ENCODE data around the gene PRDM16. TPM values are rescaled to one million over a fixed set of nuclear protein-coding genes. Genes with fewer than 3 reads are reported as not detected.

PRDM16 gene
- total RNA-seq, 4 donors from 2014 or later: 5.9 to 41.7 (median 11.2) TPM

- WGBS, 2 donors: 81 to 89% methylated on average over 7 of the region's 7 CpGs
- Histone ChIP-seq H3K27ac (no peak overlapping the region), H3K27me3 (no peaks in the 10 kb centered on the region), H3K4me1 (peaks cover 0 to 12% (median 0%) of the 10 kb centered on the region in 4 donors), H3K9me3 (peaks cover 0 to 12% (median 0%) of the 10 kb centered on the region in 4 donors), H3K4me3 (no peak overlapping the region), H3K36me3 (no peaks in the 10 kb centered on the region)
- no peak for DNase-seq (ENCODE audit: low spot score in 2 of 2)
- TF ChIP-seq POLR2A (IDR thresholded peaks at IDR 0.05) (no peak), EP300 (IDR thresholded peaks at IDR 0.05) (no peak), CTCF (IDR thresholded peaks at IDR 0.05) (no peak)
Observed at GRCh38 chr1:3297756-3298155, 228.8 kb downstream of the PRDM16 start.

GRCh38 chr1:3298197-3298596 lies 229.2 kb downstream of the PRDM16 start:
- no peaks in the 10 kb centered on the region for H3K27me3 ChIP-seq
- WGBS, 2 donors: 92% methylated on average over 15 of the region's 15 CpGs

GRCh38 chr1:3304246-3304645 lies 235.2 kb downstream of the PRDM16 start:
- DNase-seq (ENCODE audit: low spot score in 2 of 2): no peak
- 31 to 57% methylated on average over 11 of the region's 11 CpGs for WGBS, 2 donors
- peak overlapping the region; percentile 15 to 68 (median 42) for H3K27ac ChIP-seq
- no peaks in the 10 kb centered on the region for H3K27me3 ChIP-seq
- no peak for TF ChIP-seq CTCF (IDR thresholded peaks at IDR 0.05)
- no peak for TF ChIP-seq POLR2A (IDR thresholded peaks at IDR 0.05)
- no peak for TF ChIP-seq EP300 (IDR thresholded peaks at IDR 0.05)
- peaks cover 0 to 34% (median 13%) of the 10 kb centered on the region in 4 donors for H3K4me1 ChIP-seq
- no peaks in the 10 kb centered on the region for H3K36me3 ChIP-seq
- H3K9me3 ChIP-seq: peaks cover 0 to 7% (median 0%) of the 10 kb centered on the region in 4 donors
- no peak overlapping the region for H3K4me3 ChIP-seq

More at GRCh38 chr1:3298197-3298596, 229.2 kb downstream of the PRDM16 start:
- H3K4me1 ChIP-seq: peaks cover 0 to 9% (median under 1%) of the 10 kb centered on the region in 4 donors
- TF ChIP-seq CTCF (IDR thresholded peaks at IDR 0.05): no peak
- no peak for TF ChIP-seq EP300 (IDR thresholded peaks at IDR 0.05)
- TF ChIP-seq POLR2A (IDR thresholded peaks at IDR 0.05): no peak
- no peak overlapping the region for H3K27ac ChIP-seq
- no peak for DNase-seq (ENCODE audit: low spot score in 2 of 2)
- peaks cover 0 to 12% (median 0%) of the 10 kb centered on the region in 4 donors for H3K9me3 ChIP-seq
- no peak overlapping the region for H3K4me3 ChIP-seq
- H3K36me3 ChIP-seq: no peaks in the 10 kb centered on the region

GRCh38 chr1:3304692-3305091 lies 235.7 kb downstream of the PRDM16 start:
- TF ChIP-seq POLR2A (IDR thresholded peaks at IDR 0.05) (no peak), CTCF (IDR thresholded peaks at IDR 0.05) (no peak), EP300 (IDR thresholded peaks at IDR 0.05) (no peak)
- WGBS, 2 donors: 76 to 91% methylated on average over 7 to 10 of the region's 11 CpGs

GRCh38 chr1:3305156-3305555 lies 236.2 kb downstream of the PRDM16 start:
- Histone ChIP-seq H3K27ac (peak overlapping the region in 2 of 4 donors; percentile 64 to 68), H3K4me1 (peaks cover 0 to 34% (median 13%) of the 10 kb centered on the region in 4 donors), H3K9me3 (peaks cover 0 to 7% (median 0%) of the 10 kb centered on the region in 4 donors), H3K27me3 (no peaks in the 10 kb centered on the region), H3K4me3 (no peak overlapping the region), H3K36me3 (no peaks in the 10 kb centered on the region)
- no peak for DNase-seq (ENCODE audit: low spot score in 2 of 2)
- 80 to 89% methylated on average over 7 to 13 of the region's 13 CpGs for WGBS, 2 donors
- TF ChIP-seq POLR2A (IDR thresholded peaks at IDR 0.05) (no peak), CTCF (IDR thresholded peaks at IDR 0.05) (no peak), EP300 (IDR thresholded peaks at IDR 0.05) (no peak)

More at GRCh38 chr1:3304692-3305091, 235.7 kb downstream of the PRDM16 start:
- Histone ChIP-seq H3K36me3 (no peaks in the 10 kb centered on the region), H3K4me1 (peaks cover 0 to 34% (median 13%) of the 10 kb centered on the region in 4 donors), H3K27me3 (no peaks in the 10 kb centered on the region), H3K4me3 (no peak overlapping the region), H3K27ac (peak overlapping the region in 3 of 4 donors; percentile 15 to 68 (median 64)), H3K9me3 (peaks cover 0 to 7% (median 0%) of the 10 kb centered on the region in 4 donors)
- no peak for DNase-seq (ENCODE audit: low spot score in 2 of 2)
